OCI-LY7 (cell line): ENCODE results near the gene ENHO.

Experiments used
- CTCF ChIP-seq: fragments of 200-600 bp; sonication (generic); conservative IDR thresholded peaks from 2 replicates; pipeline ENCODE4 v1.5.1; 2014; ENCODE audit warnings: mild to moderate bottlenecking, antibody characterized with exemption, low read length, moderate library complexity, mixed read lengths
- EZH2phosphoT487 ChIP-seq: fragments of 200-600 bp; sonication (generic); IDR thresholded peaks from 2 replicates; pipeline ENCODE4 v1.6.1; 2018; ENCODE audit warnings: low read depth, borderline replicate concordance, mild to moderate bottlenecking, mixed run types, antibody characterized with exemption, low read length, moderate library complexity, mixed read lengths

- TF ChIP-seq CTCF (no peak), EZH2phosphoT487 (no peak)
Measured at GRCh38 chr9:34568133-34568532, 45.3 kb upstream of the ENHO start.
